NCI-H1105 (cell line): ENCODE results near the gene GP2.

Experiments used
- DNase-seq: peaks from one replicate; lab custom pipeline; 2025; lab: John Stamatoyannopoulos, UW

GP2 gene

DNA sequence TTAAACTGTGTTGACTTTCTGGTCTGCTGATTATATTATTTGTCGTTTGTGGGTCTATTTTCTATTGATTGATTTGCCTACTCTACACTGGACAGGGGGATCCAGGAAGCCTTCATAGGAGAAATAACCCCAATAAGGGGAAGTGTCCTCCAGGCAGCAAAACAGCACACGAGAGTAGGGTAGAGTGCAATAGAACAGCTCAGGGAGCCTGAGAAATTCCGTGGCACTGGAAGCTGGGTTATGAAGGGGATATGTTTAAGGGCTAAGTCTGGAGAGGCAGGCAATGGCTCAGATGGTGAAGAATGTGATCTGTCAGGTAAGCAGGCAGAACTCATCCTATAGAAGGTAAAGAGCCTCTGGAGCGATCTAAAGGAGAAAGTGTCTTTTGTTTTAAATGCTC is 20.9 kb downstream of the GP2 start:
- DNase-seq = no peak

DNA sequence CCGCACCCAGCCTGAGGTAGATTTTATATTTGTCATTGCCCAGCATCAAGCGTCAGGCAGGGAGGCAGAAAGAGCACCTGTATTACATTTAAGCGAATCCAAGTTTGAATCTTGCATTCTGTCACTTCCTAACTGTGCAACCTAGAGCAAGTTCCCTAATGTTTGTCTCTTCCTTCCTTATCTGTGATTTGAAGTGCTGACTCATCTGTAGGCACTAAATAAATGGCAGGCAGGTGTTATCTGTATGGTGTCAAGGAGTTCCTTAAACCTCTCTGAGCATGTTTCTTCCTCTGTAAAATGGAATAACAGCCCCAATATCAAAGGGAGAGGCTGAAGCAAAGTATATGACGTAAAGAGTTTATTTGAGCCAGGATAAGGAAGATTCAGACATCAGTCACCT is 24.3 kb downstream of the GP2 start:
- no peak for DNase-seq

DNA sequence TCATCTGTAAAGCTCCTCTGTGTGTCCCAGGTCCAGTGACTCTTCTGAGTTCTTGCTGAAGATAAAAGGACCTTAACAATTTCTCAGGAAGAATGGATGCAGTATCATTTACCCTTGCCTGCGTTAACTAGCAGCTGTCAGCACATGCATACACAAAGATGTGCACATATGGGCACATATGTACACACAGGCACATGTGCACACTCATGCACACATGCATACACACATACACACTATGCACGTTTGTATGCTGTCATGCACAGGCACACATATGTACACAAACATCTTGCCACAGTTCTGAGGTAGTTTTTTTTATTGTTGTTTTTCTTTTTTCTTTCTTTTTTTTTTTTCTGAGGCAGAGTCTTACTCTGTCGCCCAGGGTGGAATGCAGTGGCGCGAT is 24.9 kb downstream of the GP2 start:
- no peak for DNase-seq

DNA sequence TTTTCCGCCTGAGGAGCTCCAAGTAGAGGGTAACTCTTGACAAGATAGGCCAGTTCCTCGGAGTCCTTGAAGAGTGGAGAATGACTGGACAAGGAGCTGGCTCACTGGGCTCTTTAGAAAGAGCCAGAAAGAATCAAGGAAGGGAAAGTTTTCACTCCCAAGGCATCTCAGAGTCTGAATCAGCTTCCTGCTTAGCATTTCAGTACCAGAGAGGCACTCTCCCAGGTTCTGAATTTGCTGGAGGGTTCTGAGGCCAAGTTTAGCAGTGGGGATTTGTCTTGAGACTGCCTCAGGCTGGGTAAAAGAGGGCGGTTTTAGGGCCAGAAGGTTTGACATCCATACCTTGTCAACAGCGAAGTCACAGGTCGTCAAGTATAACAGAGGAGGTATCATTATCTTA is 25.5 kb downstream of the GP2 start:
- no peak for DNase-seq

DNA sequence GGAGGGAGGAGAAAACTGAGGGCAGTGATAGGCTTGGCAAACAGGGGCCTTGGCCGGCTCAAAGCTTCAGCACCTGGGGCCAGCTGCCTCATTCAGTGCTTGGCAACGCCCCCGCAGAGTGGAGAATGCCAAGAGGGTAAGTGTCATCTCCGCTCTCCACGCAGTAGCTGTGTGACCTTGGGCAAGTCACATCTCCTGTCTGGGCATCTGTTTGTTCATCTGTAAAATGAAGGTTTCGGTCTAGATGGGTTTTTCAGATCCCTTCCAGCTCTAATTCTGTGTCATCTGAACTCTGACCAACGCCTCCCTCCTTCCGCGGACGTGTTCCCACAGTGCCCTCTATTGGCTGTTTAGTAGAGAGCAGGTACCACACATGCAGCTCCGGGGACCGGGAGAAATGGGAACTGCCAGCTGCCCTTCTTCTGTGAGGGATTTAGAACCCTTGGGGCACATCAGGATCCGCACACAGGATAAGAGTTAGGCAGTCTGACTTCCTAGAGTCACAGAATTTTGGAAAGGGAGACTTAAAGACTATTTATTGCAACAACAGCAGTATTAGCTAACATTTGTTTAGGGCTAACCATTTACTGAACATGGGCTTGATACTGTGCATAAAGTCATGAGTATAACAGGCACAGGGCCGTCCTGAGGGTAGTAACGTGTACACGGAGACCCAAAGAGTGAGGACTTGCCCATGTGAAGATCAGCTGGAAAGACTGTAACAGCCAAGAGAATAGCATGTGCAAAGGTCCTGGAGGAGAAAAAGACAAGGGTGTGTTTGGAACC is 26.8 kb downstream of the GP2 start:
- DNase-seq = no peak

DNA sequence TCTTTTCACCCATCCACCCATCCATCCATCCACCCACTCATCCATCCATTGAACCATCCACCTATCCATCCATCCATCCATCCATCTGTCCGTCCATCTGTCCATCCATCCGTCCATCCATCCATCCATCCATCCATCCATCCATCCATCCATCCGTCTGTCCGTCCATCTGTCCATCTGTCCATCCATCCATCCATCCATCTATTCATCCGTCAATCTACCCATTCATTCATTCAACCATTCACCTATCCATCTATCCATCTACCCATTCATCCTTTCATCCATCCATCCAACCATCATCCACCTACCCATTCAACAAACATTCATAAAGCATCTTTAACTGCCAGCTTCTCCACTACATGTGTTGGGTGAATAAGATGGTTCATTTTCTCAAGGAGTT is 28.9 kb downstream of the GP2 start:
- DNase-seq = no peak

DNA sequence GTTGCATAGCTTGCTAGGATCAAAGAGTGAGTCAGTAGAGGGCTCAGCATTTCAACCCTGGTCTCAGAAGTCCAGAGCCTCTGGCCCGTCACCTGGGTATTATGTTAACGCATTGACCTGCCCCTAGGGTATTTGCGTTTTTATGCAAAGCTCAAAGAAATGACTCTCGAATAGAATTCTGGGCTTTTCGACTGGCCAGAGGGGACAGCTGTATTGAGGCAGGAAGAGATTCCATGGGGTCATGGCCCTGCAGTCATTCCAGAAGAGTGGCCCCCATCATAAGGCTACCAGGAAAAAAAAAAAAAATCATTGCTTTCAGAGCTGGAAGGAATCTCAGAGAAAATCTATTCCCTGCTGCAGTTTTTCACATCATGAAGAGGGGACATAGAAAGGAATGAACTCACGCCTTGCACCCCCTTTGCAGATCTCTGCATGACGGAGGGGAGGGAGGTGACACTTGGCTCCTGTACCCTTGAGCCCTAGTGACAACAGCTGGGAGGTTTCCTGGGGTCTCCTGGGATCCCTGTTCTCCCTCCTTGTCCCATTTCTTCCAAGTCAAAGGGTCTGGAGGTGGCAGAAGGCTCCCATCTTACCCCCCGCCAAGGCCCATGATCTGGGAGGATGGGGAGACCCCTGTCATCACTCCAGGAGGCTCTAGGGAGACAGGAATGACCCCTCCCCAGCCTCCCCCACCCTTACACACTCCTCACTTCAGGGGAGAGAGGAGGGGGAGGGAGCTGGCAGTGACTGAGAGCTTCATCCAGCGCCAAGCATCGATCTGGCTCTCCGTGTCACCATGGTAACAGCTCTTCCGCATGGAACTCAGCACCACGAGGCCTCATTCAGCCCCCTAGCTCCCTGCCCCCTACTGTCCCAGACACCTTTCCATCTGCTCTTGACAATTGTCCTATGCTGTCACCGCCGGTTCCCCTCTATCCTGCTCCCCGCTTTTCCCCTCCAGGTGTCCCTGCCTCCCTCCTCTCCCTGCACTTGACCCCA is 35.8 kb downstream of the GP2 start:
- DNase-seq = peak; percentile 18

DNA sequence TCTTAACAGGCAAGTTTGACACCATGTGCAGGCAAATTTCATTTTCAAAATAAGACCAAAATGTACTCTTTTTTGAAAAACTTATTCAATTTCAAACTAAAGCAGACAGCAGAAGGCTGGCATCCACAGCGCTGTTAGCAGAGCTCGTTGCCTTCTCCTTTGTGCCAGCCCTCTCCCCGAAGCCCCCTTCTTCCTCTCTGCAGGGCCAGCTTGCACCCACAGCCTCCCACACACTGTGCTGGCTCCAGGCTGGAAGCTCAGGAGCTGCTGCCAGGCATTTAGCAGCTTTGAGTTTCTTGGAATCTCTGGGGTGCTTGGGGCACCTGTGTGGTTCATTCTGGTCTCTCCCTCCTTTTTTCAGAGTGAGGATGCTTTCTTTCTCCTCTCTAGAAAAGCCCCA is 37.7 kb downstream of the GP2 start:
- DNase-seq = no peak

DNA sequence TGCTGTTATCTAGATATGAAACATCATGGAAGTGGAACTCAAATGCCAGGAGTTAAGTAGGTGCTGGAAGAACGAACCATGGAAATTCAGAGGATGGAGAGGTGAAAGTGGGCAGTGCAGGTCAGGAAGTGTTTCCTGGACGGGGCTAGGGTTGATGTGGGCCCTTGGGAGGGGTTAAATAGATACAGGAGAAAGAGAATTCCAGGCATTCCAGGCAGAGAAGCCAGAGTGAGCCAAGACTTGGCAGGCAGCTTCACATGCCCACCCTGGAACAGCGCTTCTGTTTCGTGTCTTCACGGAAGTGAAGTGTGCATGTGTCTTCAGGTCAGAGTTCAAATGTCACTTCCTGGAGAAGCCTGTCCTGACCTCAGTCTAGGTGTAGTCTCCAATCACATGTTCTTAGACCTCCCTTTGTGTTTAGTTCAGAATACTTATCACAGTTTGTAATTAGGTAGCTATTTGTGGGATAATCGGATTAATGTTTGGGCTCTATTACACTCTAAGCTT is 41.3 kb downstream of the GP2 start:
- DNase-seq = no peak

DNA sequence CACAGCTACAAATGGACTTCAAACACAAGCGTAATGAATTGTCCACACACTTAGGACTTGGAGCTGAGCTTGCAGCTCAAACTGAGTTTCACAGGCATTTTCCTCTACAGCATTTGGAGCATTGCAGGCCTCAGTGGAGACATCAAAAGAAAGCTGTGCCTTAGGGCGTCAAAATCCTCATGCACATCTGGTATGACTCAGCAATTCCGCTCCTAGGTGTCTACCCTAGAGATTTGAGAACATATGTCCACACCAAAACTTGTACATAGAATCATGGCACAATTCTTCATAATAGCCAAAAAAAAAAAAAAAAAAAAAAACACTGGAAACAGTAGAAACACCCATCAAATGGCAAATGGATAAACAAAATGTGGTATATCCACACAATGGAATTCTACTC is 47.1 kb downstream of the GP2 start:
- no peak for DNase-seq

DNA sequence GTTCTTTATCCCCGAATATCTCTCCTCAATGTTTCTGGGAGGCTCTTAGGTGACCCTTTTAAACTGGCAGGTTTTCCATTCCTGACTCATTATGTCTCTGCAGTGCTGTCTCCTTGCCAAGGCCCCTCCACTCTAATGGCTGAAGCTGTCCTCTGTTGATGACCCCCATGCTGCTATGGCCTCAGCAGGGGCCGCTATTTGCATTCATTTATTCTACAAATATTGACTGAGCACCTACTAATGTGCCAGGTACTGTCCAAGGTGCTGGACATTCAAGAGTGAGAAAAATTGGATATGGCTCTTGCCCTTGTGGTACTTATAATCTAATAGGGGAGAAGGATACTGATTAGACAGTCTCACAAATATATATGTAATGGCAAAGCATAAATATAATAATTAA is 55.4 kb downstream of the GP2 start:
- no peak for DNase-seq

DNA sequence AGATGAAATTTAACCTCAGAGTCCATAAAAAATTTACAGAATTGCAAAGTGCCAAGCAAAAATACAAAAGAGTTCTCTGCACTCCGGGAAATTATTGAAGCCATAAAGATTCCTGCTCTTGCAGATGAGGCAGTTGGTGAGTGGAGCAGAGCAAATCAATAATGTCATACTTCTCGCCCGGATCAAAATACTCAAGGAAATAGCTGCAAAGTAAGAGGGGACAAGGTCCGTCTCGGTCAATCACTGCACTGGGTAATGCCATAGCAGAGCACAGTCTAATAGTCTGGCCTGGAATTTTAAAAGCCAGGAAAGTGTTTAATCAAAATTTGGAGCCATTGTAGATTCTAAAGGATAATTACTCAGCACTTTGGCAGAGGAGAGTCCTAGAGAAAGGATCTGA is 58.9 kb downstream of the GP2 start:
- no peak for DNase-seq

DNA sequence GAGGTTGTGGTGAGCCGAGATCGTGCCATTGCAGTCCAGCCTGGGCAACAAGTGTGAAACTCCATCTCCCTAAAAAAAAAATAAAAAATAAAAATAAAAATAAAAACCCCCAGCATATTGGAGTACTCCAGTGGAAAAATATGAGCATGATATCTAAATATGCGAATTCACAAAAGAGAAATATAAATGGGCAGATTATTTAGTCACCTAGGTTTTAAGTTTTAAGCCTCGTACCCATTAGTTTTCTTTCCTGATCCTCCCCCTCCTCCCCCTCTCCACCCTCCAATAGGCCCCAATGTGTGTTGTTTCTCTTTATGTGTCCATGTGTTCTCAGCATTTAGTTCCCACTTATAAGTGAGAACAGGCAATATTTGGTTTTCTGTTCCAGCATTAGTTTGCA is 62.3 kb downstream of the GP2 start:
- no peak for DNase-seq

DNA sequence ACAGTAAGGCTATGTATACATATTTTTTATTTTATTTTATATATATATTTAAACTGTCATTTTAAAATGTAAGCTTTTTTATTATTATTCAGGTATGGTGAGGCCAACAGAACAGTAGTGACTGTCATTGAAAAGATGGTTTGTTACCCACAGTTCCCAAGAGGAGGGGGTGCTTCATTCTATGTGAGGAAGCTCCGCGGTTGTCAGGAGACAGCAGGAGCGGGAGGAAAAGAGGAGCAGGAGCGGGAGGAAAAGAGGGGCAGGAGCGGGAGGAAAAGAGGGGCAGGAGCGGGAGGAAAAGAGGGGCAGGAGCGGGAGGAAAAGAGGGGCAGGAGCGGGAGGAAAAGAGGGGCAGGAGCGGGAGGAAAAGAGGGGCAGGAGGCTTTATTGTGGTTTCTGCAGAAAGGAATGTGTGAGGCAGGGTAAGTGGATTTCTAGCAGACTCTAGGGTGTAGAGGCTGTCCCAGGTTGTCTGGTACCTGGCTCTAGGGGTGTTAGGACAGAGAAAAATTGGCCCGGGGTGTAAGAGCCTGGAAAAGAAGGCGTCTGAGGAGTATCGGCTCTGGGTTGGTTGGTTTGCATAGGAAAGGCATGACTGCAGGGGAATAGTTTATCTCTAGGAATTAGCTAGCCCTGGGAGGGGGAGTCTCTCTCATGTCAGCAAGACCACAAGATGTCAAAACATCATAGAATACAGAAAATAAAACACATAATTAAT is 64.0 kb downstream of the GP2 start:
- no peak for DNase-seq

DNA sequence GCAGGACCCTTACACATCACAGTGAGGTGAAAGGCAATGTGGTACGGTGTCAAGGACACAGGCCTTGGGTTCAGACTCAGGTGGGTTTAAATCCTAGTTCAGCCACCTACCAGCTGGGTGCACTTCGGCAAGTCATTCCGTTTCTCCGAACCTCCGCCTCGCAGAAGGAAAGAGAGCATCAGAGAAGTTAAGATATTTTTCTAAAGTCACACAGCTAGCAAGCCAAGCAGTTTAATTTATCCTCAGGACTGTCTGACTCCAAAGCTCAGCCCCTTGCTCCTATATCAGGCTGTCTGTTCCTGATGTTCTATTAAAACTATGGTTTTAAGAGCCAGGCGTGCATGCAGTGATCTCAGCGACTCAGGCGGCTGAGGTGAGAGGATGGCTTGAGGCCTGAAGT is 65.1 kb downstream of the GP2 start:
- DNase-seq = no peak

DNA sequence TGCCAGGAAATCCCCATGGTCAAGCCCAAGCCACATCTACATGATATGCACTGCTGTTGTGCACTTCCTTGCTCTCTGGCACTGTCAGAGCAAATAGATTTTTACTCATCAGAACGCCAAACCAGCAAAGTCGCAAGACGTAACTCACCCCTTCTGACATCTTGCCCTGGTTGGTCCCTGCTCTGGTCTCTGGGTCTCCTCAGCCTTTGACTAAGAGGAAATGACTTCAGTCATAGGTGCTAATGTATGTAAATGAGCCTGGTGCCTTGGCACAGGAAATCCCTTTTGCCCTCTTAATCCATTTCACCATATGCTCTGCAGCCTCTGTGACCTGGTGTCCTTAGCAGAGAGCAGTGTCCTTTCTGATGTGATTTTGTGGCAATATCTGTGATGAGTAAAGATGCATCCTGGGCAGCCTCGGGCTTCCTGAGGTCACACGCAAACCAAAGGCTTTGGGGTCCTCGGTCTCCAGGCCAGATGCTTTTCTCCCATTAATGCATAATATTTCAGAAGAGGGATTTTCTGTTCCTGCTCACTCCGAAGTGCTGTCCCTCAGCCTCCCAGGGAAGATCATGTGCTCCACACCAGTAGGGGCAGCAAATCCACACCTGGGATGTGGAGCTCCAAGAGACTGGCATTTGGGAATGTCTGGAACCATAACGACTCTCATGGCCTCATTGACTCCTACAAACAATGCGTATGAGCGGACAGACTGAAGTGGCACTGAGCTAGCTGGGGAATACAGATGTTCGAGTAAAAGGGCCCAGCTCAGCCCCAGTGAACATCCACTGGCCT is 66.9 kb downstream of the GP2 start:
- no peak for DNase-seq
